D721Med (cell line): Measurements from ENCODE around the gene IVD.

Source experiments
- DNase-seq: peaks from one replicate; pipeline ENCODE4 v3.0.0; 2011; ENCODE audit warnings: low spot score; ENCODE audit not compliant: insufficient read length
- FAIRE-seq: peaks from 2 replicates; lab custom pipeline; 2011; peaks lifted over from hg19 to GRCh38; lab: Jason Lieb, UNC
- TF ChIP-seq, protein P1 (sequence below): IDR thresholded peaks from 2 replicates; pipeline ENCODE4 v1.5.1; 2012; ENCODE audit warnings: mild to moderate bottlenecking, control low read depth; ENCODE audit not compliant: insufficient read depth; ENCODE audit errors: missing control alignments

The IVD gene

GRCh38 chr15:40405501-40406381, at the start of gene IVD:
IVD (plus strand) TSS chr15:40405795; CDS start chr15:40405828, 33 bp downstream.
- DNase-seq (peak; percentile 99), FAIRE-seq (peak; percentile 21)
- TF ChIP-seq, protein P1, sequence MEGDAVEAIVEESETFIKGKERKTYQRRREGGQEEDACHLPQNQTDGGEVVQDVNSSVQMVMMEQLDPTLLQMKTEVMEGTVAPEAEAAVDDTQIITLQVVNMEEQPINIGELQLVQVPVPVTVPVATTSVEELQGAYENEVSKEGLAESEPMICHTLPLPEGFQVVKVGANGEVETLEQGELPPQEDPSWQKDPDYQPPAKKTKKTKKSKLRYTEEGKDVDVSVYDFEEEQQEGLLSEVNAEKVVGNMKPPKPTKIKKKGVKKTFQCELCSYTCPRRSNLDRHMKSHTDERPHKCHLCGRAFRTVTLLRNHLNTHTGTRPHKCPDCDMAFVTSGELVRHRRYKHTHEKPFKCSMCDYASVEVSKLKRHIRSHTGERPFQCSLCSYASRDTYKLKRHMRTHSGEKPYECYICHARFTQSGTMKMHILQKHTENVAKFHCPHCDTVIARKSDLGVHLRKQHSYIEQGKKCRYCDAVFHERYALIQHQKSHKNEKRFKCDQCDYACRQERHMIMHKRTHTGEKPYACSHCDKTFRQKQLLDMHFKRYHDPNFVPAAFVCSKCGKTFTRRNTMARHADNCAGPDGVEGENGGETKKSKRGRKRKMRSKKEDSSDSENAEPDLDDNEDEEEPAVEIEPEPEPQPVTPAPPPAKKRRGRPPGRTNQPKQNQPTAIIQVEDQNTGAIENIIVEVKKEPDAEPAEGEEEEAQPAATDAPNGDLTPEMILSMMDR: no peak

DNA sequence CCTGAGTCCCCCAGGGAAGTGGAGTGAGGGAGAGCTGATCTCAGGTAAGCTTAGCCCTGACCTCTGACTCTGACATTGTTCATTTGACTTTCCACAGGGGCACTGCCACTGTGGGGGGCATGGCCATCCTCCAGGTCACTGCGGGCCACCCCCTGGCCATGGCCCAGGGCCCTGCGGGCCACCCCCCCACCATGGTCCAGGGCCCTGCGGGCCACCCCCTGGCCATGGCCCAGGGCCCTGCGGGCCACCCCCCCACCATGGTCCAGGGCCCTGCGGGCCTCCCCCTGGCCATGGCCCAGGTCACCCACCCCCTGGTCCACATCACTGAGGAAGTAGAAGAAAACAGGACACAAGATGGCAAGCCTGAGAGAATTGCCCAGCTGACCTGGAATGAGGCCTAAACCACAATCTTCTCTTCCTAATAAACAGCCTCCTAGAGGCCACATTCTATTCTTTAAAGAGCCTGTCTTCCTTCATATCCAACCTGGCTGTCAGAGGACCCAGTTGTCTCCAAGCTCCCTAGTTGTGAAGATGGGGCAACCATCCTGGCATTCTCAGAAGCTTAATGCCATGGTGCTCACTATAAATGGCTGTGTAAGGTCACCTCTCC, 49.5 kb upstream of the IVD start:
- TF ChIP-seq, protein P1: no peak
- FAIRE-seq (no peak), DNase-seq (no peak)

- DNase-seq (no peak), FAIRE-seq (no peak)
- TF ChIP-seq, protein P1: no peak
These were observed 48.3 kb upstream of the IVD start for GRCh38 chr15:40357246-40357645.

- DNase-seq (peak; percentile 97), FAIRE-seq (no peak)
- TF ChIP-seq, protein P1: no peak
These were observed 47.7 kb upstream of the IVD start, which contains the start of gene DISP2 for GRCh38 chr15:40357723-40358470. DISP2 (plus strand) TSS chr15:40358219; CDS start chr15:40358322, 103 bp downstream.

GRCh38 chr15:40358471-40359353, 46.9 kb upstream of the IVD start:
- TF ChIP-seq, protein P1: peak; percentile 10
- FAIRE-seq (no peak), DNase-seq (no peak)

- FAIRE-seq (no peak), DNase-seq (no peak)
- TF ChIP-seq, protein P1: no peak
These were observed 45.6 kb upstream of the IVD start for GRCh38 chr15:40360015-40360414.
